NCI-H2081 treated with DMSO at 0.1 percent for 48 hours (cell line): ENCODE measurements around the gene DNMT3A.
A peak's percentile ranks its signal among the peaks of the same experiment; 100 is the strongest.

Experiments used
- DNase-seq: peaks from one replicate; lab custom pipeline; 2025; lab: John Stamatoyannopoulos, UW

Gene DNMT3A

GRCh38 chr2:25341753-25342371 lies at the start of gene DNMT3A:
Gene DNMT3A, minus strand, starts transcription at chr2:25341925. Its CDS starts 27,941 bp downstream, at chr2:25313984.
- DNase-seq: no peak

DNA sequence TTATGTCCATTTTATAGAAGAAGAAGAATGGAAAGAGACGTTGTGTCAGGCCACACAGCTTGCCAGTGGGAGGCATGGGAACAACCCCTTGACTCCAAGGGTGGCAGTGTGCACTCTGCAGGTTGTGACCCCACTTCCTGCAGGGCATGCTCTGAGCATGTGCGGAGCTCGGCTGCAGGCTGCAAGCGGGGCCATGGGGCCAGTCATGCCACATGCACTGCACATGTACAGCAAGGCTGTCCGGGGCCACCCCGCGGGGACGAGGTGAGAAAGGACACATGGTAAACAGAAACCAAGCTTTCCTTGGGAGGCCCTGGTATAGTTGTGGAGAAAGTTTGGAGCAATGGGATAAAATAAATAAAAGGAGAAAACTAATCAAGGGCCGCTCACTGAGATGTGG lies 47.4 kb upstream of the DNMT3A start:
- no peak for DNase-seq

- DNase-seq: no peak
Measured at GRCh38 chr2:25388491-25388890, 46.8 kb upstream of the DNMT3A start.

- no peak for DNase-seq
Measured at GRCh38 chr2:25387876-25388449, 46.2 kb upstream of the DNMT3A start.

DNA sequence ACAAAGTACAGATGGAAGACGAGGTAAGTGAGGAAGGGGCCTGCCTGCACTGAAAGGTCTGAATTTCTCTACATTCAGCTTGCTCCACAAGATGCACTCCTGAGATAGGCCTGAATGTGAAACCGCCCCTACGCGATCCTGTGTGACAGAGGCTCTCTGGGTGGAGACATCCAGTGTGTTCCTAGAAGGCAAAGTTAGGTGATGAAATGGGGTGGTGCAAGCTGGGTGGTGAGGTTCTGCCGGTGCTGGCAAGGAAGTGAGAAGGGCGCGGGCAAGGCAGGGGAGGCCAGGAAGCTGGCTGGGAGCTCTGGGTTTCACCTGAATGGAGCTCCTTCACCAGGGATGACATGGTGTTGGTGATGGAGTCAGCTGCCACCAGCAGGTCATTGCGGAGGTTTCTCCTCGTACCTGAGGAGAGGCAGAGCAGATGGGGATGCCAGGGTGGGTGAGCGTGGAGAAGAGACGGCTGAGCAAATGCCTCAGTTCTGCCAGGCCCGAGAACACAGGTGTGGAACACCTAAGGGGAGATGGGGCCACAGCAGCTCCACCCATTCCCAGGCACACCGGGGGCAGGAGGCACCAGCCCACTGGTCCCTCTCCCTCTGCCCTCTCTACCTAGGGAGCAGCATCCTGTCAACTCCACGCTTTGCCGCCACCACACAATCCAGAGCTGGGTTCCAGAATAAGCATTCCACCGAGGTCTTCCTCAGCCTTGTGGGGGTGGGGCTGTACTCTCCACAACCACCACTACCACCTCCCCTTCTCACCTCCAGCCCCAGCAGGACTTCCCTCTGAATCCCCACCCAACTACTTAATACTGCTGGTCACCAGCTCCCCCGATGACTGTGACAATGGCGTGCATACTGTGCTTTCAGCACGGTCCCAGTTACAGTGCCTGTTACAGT lies 45.5 kb upstream of the DNMT3A start:
- no peak for DNase-seq

- no peak for DNase-seq
Measured at GRCh38 chr2:25385910-25386309, 44.2 kb upstream of the DNMT3A start.

DNA sequence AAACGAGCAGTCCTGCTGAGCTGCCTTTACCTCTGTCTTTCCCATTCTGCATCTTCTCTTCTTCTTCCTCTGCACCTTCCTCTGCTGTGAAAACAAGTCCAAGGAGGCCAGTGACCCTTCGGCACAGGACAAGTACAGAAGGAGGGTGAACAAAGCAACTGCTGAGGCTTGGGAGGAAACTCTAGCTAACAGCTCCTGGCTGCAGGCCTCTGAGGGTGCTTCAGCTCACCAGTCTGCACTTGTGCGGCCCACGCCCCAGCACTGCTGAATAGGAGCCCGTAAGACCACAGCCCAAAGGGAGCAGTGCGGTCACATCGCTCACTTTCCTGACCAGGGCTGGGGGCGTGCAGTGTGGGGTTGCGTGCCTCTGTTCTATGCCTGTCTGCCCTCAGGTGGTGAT lies 42.1 kb upstream of the DNMT3A start:
- DNase-seq: no peak

DNA sequence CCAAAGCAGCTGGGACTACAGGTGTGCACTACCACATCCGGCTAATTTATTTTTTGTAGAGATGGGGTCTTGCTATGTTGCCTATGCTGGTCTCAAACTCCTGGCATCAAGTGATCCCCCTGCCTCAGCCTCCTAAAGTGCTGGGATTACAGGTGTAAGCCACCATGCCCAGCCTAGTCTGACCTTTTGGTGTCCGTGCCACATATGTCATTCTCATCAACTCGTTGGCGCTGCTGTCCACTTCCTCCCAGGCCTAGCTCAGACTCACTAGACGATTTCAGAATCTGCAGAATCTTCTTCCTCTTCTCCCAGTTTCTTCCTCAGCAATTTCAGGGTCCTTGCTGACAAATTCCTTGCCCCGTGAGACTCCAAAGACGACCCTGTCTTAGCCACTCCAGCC lies 39.8 kb upstream of the DNMT3A start:
- DNase-seq: no peak

- no peak for DNase-seq
Measured at GRCh38 chr2:25380586-25381375, 39.1 kb upstream of the DNMT3A start.

DNA sequence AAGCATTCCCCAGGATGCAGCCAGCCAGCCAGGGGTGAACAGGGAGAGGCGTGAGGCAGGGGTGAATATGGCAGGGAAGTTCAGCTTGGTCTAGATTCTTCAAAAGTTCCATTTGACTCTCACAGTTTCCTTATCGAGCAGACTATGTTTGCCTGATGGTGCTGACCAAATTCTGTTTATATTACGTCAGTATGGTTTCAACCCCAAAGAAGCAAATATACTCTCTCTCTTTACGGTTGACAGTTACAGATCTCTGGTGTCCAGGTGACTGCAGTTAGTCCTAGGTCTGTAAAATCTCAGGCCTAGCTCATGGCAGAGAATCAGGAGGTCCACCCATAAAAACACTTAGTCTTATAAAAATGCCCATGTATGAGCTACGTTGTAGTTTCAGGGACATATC lies 38.3 kb upstream of the DNMT3A start:
- no peak for DNase-seq

DNA sequence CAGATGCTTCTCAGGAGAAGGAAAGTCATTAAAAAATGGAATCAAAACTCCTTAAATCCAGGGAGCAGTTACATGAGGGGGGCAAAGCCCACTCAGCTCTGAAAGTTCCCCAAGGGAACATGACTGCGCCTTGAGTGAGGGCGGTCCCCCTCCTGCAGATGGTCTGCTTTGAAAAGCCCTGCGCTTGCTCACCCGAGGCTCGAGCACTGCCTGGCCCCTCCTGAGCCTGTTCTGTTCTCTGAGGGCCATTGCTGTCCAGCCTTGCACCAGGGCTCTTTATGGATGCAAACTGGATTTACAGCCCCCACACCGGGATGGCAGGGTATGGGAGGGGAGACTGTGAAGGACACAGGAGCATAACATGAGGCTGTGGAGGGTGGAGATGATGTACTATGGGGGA lies 37.8 kb upstream of the DNMT3A start:
- DNase-seq: no peak

GRCh38 chr2:25378731-25379490 lies 37.2 kb upstream of the DNMT3A start:
- DNase-seq: no peak

DNA sequence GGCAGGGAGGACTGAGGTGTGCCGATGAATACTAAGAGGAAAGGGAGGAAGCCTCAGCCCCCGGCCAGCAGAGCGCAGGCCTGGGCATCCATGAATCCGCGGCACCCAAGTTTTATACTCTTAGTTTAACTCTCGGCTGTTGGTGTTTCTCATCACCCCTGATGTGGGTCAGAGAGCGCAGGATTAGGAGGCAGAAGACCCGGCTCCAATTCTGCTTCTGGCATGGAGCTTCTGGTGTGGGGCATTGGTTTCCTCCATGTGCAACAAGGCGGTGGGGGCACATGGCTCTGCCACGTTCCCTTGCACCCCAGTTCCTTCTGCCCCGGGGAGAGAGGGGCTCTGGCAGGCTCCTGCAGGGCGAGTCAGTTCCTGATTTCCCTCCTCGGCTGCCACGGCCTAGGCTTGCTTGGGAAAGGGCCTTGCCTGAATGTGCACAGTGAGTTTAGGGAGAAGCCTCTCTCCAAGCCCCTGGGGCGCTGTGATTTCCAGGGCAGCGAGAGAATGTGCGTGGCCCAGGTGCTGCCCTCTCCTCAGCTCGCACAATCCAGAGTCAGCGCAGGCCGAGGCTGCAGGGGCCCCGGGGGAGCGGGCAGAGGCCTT lies 36.2 kb upstream of the DNMT3A start:
- DNase-seq: no peak

DNA sequence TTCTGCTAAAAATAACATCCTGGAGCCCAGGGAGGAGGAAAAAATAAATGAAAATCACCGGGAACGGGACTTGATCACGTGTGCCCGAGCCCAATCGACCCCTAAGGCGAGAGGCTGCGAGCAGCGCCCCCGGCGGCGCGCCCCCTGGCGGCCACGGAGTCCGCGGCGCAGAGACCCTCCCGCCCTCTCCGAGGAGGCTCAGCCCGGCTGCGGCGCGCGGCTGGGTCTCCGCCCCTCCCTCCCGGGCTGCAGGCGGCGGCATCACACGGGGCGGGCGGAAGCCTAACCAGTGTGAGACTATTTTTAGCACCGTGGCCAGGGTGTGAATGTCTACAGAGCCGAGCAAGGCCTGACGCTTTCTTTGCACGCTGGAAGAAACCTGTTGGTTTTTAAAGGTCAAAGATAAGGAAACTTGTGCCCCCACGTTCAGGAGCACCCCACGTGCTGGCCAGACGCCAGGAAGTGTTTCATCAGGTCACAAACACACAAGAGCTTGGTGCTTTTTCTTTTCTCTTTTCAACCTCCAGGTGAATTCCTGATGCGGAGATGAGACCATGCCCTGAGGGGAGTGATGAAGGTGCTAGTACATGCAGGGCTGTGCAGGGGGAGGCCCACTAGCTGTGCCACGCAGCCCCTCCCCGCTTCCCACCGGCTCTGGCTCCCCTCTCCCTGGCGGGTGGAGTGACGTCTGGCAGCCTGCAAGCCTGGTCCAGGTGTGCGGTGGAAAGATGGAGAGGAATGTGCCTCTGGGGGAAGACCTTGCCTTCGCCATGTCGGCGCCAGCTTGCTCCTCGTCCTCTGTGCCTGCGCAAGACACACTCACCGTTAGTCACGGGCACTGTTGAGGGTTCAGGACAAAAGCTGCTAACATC lies 35.3 kb upstream of the DNMT3A start:
- peak; percentile 81 for DNase-seq

- no peak for DNase-seq
Measured at GRCh38 chr2:25375989-25376545, 34.3 kb upstream of the DNMT3A start.

DNA sequence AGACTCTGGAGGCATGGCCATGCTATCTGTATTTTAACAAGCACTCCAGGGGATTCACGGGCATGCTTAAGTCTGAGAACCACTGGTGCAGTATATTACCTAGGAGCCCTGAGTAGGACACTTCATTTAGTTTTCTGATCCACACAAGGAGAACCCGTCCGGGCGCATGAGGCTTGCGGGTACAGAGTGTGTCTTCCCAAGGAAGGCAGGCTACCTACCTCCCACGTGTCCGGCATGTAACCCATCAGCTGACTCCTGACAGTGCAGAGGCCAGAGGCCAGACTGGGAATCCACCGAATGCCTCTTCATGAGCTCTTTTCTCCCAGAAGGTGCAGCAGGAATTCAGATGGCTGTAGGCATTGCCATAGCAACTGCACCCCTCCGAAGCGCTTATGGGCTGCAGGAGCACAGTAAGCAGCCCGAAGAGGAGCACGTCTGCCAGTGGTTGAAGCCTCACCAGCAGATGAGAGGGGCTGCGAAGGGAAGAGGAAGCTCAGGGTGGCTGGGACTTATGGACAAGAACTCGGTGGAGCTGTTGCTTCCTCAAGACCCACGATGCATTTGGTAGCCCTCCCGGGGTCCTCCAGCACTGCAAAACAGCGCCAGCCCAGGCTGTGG lies 33.8 kb upstream of the DNMT3A start:
- no peak for DNase-seq

DNA sequence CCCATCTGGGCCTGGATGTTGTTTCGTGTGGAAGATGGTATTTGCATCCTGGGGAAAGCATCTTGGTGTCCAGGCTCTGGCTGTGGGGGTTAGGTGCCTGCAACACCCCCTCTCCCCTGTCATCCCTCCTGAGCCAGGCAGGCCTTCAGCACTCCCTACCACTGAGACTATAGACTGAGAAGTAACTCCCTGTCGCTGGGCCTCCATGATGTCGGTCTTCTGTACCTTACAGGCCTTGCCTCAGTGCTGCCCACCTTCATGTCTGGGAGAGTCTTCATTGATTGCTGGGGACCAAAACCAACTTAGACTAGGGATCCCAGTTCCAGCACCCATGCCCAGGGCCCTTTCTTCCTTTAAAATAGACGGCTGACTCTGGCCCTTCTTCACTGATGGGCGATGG lies 33.1 kb upstream of the DNMT3A start:
- no peak for DNase-seq

DNA sequence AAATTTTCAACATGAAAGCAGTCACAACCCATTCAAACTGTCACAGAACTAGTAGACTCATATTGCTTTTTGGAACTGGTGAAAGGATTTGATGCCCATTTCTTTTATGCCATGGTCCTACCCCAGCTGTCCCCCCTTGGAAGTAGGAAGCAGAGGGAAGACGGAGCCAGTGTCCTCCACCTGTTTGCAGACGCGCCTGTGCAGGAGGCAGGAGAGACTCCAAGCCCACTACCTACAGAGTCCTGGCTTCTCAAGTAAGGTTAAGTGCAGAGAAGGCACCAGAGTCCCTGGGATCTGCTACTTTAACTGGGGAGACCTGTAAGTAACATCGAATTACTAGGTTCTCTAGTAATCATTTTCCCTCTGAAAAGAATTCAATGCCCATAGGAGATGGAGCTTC lies 32.7 kb upstream of the DNMT3A start:
- DNase-seq: no peak

DNA sequence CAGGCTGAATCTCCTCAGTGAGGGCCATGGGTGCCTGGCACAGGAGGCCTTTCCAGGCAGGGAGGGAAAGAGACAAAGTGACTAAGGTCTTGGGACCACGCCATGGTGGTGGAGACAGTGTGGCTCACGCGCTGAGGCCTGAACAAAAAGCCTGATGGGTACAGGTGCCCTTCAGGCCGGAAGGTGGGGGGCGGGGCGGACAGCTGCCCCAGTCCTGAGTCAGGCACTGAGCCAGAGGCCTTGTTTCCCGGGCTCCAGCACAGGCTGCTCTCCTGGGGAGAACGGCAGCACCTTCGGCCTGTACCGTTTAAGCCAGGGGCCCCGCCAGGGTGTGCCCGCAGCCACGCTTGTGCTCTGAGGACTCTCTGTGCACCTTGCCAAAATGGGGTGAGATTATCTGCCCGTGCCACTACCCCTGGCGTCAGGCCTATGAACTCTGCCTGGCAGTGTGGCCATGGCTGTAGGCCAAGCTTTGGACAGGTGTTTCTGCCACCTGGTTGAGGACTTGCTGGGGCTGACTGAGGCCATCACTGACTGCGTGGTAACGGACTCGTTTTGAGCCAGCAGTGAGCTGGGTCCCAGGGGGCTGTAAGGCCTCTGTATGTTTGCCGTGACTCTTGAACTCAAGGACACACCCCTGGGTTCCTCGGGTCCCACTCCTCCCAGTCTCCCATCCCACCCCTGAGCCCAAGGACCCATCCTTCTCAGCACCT lies 31.7 kb upstream of the DNMT3A start:
- peak; percentile 78 for DNase-seq
